Chondrocyte (in vitro differentiated cells): ENCODE results near the gene CHST11. TPM values are rescaled to one million over a fixed set of nuclear protein-coding genes. Genes with fewer than 3 reads are reported as not detected.
A peak's percentile ranks its signal among the peaks of the same experiment; 100 is the strongest.

Experiments used
- DNase-seq: peaks from one replicate; pipeline ENCODE4 v3.0.0; 2021; ENCODE audit warnings: mixed read lengths, low spot score
- H3K27ac Mint-ChIP-seq: one replicate; pipeline ENCODE4 v1.8.0; 2021; ENCODE audit warnings: mild to moderate bottlenecking, moderate library complexity, mixed read lengths; ENCODE audit not compliant: unreplicated experiment
- H3K27me3 Mint-ChIP-seq: 2 replicates; pipeline ENCODE4 v1.8.0; 2021; ENCODE audit warnings: low read depth, mixed read lengths
- H3K36me3 Mint-ChIP-seq: 2 replicates; pipeline ENCODE4 v1.8.0; 2021; ENCODE audit warnings: low read depth, mixed read lengths
- H3K4me1 Mint-ChIP-seq: 2 replicates; pipeline ENCODE4 v1.8.0; 2021; ENCODE audit warnings: low read depth, mild to moderate bottlenecking, mixed read lengths
- H3K4me3 Mint-ChIP-seq: one replicate; pipeline ENCODE4 v1.8.0; 2021; ENCODE audit warnings: mild to moderate bottlenecking, moderate library complexity, mixed read lengths; ENCODE audit not compliant: unreplicated experiment
- H3K9me3 Mint-ChIP-seq: 2 replicates; pipeline ENCODE4 v1.8.0; 2021; ENCODE audit warnings: low read depth, mixed read lengths
- total RNA-seq: library from RNA; stranded (reverse); gene quantifications from 3 replicates; pipeline ENCODE4 v1.2.1, GENCODE V29; 2021
- TF ChIP-seq, protein P1 (sequence below): fragments of 200-600 bp; sonication (generic); IDR thresholded peaks from 2 replicates; pipeline ENCODE4 v1.5.0; 2021; ENCODE audit warnings: antibody characterized with exemption, mild to moderate bottlenecking, moderate library complexity

Gene CHST11
- total RNA-seq, 1 donor from 2014 or later = 6.2 TPM

DNA sequence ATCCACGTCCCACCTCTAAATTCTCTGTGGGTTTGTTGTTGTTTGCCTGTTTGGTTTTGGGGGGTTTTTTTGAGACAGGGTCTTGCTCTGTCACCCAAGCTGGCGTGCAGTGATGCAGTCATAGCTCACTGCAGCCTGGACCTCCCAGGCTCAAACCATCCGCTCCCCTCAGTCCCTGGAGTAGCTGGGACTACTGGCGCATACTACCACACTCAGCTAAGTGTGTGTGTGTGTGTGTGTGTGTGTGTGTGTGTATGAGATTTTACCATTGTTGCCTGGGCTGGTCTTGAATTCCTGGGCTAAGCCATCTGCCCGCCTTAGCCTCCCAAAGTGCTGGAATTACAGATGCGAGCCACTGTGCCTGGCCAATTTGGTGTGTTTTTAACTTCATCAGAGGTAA lies 265.2 kb downstream of the CHST11 start:
- H3K9me3 Mint-ChIP-seq = no peaks in the 10 kb centered on the region
- peaks cover 25% of the 10 kb centered on the region for H3K4me1 Mint-ChIP-seq
- no peak overlapping the region for H3K27ac Mint-ChIP-seq
- no peaks in the 10 kb centered on the region for H3K36me3 Mint-ChIP-seq
- no peaks in the 10 kb centered on the region for H3K27me3 Mint-ChIP-seq
- DNase-seq = no peak
- no peak overlapping the region for H3K4me3 Mint-ChIP-seq
- TF ChIP-seq, protein P1, sequence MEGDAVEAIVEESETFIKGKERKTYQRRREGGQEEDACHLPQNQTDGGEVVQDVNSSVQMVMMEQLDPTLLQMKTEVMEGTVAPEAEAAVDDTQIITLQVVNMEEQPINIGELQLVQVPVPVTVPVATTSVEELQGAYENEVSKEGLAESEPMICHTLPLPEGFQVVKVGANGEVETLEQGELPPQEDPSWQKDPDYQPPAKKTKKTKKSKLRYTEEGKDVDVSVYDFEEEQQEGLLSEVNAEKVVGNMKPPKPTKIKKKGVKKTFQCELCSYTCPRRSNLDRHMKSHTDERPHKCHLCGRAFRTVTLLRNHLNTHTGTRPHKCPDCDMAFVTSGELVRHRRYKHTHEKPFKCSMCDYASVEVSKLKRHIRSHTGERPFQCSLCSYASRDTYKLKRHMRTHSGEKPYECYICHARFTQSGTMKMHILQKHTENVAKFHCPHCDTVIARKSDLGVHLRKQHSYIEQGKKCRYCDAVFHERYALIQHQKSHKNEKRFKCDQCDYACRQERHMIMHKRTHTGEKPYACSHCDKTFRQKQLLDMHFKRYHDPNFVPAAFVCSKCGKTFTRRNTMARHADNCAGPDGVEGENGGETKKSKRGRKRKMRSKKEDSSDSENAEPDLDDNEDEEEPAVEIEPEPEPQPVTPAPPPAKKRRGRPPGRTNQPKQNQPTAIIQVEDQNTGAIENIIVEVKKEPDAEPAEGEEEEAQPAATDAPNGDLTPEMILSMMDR = no peak

DNA sequence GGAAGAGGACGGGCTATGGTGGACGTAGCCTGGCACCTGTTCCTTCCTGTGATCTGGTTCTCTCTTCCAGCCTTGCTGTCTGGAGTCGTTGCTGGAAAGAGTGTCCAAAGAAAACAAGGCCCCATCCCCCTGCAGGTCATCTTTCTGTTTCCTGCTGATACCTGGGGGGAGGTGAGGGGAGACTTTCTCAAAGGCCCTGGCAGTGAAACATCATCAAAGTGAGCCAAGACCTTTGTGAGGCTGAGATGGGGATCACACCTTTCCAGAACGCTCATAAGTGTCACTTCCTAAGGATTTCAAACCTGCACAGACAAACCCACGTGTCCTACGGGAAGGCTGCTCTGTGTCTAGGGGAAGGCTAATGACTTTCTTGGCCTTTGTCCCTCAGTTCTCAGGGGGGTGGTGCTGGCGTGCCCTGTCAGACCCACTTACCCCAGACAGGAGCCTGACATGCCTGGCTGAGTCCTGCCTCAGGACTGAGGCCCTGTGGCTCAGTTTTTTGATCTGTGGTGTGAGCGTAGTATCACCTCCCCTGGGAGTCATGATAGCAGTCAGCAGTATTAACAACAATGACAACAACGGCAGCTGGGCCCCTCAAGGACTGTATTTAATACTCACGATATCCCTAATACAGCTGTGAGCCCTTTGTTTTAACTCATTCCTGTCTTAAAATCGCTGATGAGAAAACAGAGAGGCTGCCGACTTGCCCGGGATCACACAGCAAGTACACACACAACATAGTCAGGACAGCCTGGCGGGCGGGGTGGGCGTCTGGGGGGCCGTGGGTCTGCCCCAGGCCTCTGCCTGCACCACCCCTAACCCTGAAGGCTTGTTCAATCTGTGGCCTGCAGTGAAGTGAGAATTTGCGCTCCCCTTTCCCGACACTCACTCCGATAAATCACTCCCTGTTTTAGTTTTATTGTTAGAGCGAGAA lies 266.1 kb downstream of the CHST11 start:
- TF ChIP-seq, protein P1 = no peak
- Mint-ChIP-seq H3K4me1 (peaks cover 25% of the 10 kb centered on the region), H3K27ac (no peak overlapping the region), H3K4me3 (no peak overlapping the region), H3K9me3 (no peaks in the 10 kb centered on the region), H3K36me3 (no peaks in the 10 kb centered on the region), H3K27me3 (no peaks in the 10 kb centered on the region)
- DNase-seq = no peak

DNA sequence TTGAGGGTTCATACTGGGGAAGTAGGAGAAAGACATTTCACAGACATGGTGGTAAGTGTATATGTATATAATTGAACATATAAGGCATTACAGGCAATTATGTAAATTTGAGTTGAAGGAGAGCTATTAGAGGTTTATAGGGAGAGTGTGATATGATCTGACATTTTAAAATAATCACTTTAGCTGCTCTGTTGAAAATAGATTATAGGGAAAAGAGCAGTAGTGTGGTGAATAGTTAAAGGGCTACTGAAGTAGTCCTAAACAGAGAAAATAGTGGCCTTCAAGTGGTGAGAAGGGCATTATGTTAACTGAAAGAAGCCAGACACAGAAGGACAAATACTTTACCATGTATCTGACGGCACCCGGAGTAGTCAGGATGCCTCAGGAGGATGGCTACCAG lies 267.1 kb downstream of the CHST11 start:
- Mint-ChIP-seq H3K4me1 (peaks cover 21% of the 10 kb centered on the region), H3K4me3 (no peak overlapping the region), H3K9me3 (no peaks in the 10 kb centered on the region), H3K27ac (peak overlapping the region; percentile 18), H3K36me3 (no peaks in the 10 kb centered on the region), H3K27me3 (no peaks in the 10 kb centered on the region)
- DNase-seq = no peak
- TF ChIP-seq, protein P1 = no peak

- Mint-ChIP-seq H3K27ac (no peak overlapping the region), H3K4me1 (peaks cover 21% of the 10 kb centered on the region), H3K4me3 (no peak overlapping the region), H3K9me3 (no peaks in the 10 kb centered on the region), H3K27me3 (no peaks in the 10 kb centered on the region), H3K36me3 (no peaks in the 10 kb centered on the region)
- TF ChIP-seq, protein P1 = no peak
- no peak for DNase-seq
Measured at GRCh38 chr12:104724992-104725585, 268.3 kb downstream of the CHST11 start.

DNA sequence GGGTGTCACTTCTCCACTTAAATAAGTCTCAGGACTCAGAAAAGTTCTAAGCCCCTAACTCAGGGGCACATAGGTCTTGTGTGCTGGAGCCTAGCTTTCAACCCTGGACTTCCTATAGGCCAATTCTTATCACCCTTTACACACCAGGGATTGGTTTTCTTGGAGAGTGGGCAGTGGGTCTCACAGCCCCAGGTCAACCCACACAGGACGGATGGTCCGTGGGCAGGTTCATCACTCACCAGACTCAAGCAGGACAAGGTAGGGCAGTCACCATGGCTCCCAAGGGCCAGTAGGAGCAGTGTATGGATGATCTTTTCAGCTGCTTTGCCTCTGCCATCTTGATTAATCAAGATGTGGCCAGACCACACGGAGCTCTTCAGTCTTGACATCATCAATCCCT lies 268.9 kb downstream of the CHST11 start:
- Mint-ChIP-seq H3K36me3 (no peaks in the 10 kb centered on the region), H3K4me1 (peaks cover 17% of the 10 kb centered on the region), H3K27ac (no peak overlapping the region), H3K4me3 (no peak overlapping the region), H3K9me3 (no peaks in the 10 kb centered on the region), H3K27me3 (no peaks in the 10 kb centered on the region)
- TF ChIP-seq, protein P1 = no peak
- DNase-seq = no peak
